ENCODE results near the gene MYLK.

DNA sequence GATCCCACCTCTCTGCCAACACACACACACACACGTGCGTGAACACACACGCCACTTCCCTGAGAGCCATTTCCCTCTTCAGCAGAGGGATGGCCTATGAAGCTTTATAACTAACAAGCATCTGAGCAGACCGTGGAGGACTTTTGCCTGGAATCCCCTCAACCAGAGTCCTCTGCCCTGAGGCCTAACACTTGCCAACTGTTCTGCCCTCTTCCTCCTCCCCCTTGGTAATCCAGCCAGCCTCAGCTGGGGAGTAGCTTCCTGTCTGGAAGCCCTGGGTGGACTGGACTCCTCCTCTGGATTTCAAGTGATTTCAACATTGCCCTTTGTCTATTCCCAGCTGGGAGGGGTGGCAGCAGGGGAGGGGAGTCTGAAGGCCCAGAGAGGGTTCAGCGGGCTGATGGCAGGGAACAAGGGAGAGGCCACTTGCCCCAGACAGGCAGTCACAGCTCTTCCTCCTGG is 230.9 kb downstream of the MYLK start:
- TF ChIP-seq BRF1 (IDR thresholded peaks at IDR 0.05; ENCODE audit: borderline replicate concordance, extremely low read depth, insufficient read length) (no peak), CBFA2T3 (IDR thresholded peaks at IDR 0.05) (no peak), FOS (IDR thresholded peaks at IDR 0.05; ENCODE audit: extremely low read depth, insufficient read length) (no peak), SMARCA4 (IDR thresholded peaks at IDR 0.05) (no peak), MTF1 (CRISPR knock-in tag; IDR thresholded peaks at IDR 0.05; ENCODE audit: borderline replicate concordance) (no peak)

All from K562 (cell line).